Astrocyte of the cerebellum (primary cell): Measurements from ENCODE around the gene RNF144B.

Source experiments
- DNase-seq: peaks from one replicate; pipeline ENCODE4 v3.0.0-alpha.2; 2011; ENCODE audit warnings: low read depth
- H3K4me3 ChIP-seq: 2 replicates; pipeline ENCODE4 v1.5.1; 2011; ENCODE audit warnings: mild to moderate bottlenecking, low read depth, low read length, moderate library complexity
- CTCF ChIP-seq: IDR thresholded peaks from 2 replicates; pipeline ENCODE4 v1.5.1; 2012; ENCODE audit warnings: low read length, low read depth, moderate library complexity, mild to moderate bottlenecking; ENCODE audit errors: missing control alignments
- in situ Hi-C: cut with HindIII; loops from 2 replicates; pipeline ENCODE4 v1.10.0; 2017; ENCODE audit warnings: low sequenced_read_pairs

RNF144B gene

GRCh38 chr6:18386298-18386976 is 713 bp upstream of the RNF144B start:
- in situ Hi-C loops, result no loop called here
- TF ChIP-seq CTCF, result no peak
- no peak for DNase-seq
- H3K4me3 ChIP-seq, result peak overlapping the region; percentile 58

- TF ChIP-seq CTCF, result no peak
- no peak for DNase-seq
- H3K4me3 ChIP-seq, result peak overlapping the region; percentile 58
- in situ Hi-C loops, result no loop called here
Observed at GRCh38 chr6:18388271-18388670, 1.1 kb downstream of the RNF144B start.

- in situ Hi-C loops, result no loop called here
- H3K4me3 ChIP-seq, result peak overlapping the region; percentile 58
- TF ChIP-seq CTCF, result no peak
- peak; percentile 76 for DNase-seq
Observed at GRCh38 chr6:18388942-18389341, 1.8 kb downstream of the RNF144B start.

- H3K4me3 ChIP-seq, result peak overlapping the region; percentile 58
- in situ Hi-C loops, result no loop called here
- no peak for DNase-seq
- no peak for TF ChIP-seq CTCF
Observed at GRCh38 chr6:18389479-18389878, 2.3 kb downstream of the RNF144B start.

GRCh38 chr6:18390476-18390875 is 3.3 kb downstream of the RNF144B start:
- no peak for TF ChIP-seq CTCF
- in situ Hi-C loops, result no loop called here
- no peak for DNase-seq
- no peak overlapping the region for H3K4me3 ChIP-seq

GRCh38 chr6:18391023-18391422 is 3.9 kb downstream of the RNF144B start:
- in situ Hi-C loops, result no loop called here
- DNase-seq, result no peak
- H3K4me3 ChIP-seq, result no peak overlapping the region
- no peak for TF ChIP-seq CTCF
